NCI-H2107 treated with DMSO at 0.1 percent for 48 hours (cell line): ENCODE data around the gene LY6G5C.

Experiments used
- DNase-seq: peaks from one replicate; lab custom pipeline; 2025; ENCODE audit not compliant: unreplicated experiment; lab: John Stamatoyannopoulos, UW

Gene LY6G5C

GRCh38 chr6:31642798-31643570 lies 37.9 kb downstream of the LY6G5C start:
- no peak for DNase-seq

- DNase-seq, result no peak
Measured at GRCh38 chr6:31641370-31641769, 39.5 kb downstream of the LY6G5C start.

DNA sequence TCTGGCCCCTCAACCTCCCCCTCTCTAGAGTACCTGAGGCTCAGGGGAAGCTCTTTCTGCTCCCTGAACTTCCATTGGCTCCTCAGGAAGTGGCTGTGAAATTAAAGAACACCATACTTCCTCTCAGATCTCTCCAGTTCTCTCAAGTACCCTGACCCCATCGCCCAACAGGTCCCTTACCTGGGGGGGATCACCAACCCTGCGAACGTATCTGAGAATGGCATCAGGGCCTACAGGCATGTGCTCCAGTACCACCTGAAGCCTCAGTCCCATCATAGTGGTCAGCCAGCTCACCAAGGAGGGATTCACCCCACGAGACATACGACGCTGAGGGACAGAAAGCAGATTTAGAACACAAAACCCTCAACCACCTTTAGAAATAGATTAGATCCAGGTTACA lies 40.3 kb downstream of the LY6G5C start:
- no peak for DNase-seq

DNA sequence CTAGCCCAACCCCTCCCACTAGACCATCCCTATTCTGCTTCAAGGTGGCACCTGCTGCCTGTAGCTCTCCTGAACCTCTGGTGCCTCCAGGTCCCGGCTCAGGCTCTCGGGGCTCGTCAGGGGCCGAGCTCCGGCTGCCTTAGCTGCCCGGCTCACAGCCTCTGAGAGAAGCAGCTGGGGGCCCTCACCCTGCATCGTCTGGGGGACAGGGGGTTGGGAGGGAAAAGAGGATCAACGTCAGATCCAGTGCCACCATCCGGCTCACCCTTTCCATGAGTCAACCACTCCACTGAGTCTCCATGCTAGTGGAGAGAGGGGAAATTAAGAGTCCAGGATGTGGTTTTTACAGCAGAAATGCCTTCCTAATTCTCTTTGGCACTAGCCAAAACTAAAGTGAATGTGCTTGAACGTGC lies 41.4 kb downstream of the LY6G5C start:
- no peak for DNase-seq

GRCh38 chr6:31639043-31639442 lies 41.8 kb downstream of the LY6G5C start:
- DNase-seq, result no peak

GRCh38 chr6:31636698-31637596 lies 43.9 kb downstream of the LY6G5C start:
- no peak for DNase-seq

DNA sequence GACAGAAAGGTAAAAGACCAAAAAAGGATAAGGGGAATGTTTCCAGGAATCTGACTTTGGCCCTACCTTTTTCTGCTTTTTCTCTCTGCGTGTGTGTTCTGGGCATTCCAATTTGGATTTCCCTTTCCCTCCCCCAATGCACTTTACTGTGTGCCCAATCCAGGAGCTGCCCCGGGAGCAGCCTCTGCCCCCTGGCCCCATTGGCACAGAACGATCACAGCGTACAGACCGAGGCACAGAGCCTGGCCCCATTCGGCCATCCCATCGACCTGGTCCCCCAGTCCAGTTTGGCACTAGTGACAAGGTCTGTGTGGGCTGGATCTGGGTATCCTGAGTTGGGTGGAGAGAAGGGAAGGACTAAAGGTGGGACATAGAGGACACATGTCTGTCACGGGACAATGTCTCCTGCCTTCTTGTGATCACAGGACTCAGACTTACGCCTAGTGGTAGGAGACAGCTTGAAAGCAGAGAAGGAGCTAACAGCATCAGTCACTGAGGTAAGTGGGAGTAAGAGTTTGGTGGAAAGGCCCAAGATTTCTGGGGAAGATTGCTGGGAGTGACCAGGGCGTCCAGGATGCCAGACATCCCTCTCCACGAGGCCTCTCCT lies 45.8 kb downstream of the LY6G5C start:
- no peak for DNase-seq

DNA sequence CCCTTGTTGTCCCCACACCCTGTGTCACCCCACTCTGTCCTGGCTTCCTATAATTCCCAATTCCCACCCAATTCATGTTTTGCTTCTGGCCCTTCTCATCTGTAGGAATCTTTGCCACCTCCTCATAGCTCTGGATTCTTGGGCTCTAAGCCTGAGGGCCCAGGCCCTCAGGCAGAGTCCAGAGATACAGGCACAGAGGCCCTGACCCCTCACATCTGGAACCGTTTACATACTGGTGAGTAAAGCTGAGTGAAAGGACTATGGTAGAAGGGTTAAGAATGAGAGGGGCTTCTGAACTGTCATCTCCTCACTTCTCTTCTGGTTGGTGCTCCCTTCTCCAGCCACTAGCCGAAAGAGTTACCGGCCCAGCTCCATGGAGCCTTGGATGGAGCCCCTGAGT lies 46.7 kb downstream of the LY6G5C start:
- DNase-seq, result no peak

DNA sequence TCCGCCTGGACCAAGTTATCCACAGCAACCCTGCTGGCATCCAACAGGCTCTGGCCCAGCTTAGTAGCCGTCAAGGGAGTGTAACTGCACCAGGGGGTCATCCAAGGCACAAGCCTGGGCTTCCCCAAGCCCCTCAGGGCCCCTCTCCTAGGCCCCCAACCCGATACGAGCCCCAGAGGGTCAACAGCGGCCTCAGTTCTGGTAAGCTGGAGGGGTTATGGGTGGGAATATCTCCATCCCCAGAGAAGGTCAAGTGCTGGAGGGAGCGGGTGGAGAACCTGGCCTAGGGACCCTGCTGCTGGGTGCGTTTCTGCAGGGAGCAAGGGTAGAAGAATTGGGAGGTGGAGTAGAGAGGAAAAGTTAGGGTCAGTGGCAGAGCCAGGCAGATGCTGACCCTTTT lies 47.4 kb downstream of the LY6G5C start:
- no peak for DNase-seq

DNA sequence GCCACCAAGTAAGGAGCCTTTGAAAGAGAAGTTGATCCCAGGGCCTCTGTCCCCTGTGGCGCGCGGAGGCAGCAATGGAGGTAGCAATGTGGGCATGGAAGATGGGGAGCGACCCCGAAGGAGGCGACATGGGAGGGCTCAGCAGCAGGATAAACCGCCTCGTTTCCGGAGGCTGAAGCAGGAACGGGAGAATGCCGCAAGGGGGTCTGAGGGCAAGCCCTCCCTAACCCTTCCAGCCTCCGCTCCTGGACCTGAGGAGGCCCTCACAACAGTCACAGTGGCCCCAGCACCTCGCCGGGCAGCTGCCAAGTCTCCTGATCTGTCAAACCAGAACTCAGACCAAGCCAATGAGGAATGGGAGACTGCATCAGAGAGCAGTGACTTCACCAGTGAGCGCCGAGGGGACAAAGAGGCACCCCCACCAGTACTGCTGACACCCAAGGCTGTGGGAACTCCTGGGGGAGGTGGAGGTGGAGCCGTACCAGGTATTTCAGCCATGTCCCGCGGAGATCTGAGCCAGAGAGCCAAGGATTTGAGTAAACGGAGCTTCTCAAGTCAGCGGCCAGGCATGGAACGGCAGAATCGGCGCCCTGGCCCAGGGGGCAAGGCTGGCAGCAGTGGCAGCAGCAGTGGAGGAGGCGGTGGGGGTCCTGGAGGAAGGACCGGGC lies 48.5 kb downstream of the LY6G5C start:
- DNase-seq, result no peak

DNA sequence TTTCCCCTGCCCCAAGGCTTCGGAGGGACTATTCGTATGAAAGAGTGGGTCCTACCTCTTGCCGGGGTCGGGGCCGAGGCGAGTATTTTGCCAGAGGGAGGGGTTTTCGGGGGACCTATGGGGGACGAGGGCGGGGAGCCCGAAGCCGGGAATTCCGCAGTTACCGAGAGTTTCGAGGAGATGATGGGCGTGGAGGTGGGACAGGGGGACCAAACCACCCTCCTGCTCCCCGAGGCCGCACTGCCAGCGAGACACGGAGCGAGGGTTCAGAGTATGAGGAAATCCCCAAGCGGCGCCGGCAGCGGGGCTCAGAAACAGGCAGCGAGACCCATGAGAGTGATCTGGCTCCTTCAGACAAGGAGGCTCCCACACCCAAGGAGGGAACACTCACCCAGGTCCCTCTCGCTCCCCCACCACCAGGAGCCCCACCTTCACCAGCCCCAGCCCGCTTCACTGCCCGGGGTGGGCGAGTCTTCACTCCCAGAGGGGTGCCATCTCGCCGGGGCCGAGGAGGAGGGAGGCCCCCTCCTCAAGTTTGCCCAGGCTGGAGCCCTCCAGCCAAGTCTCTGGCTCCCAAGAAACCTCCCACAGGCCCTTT lies 49.1 kb downstream of the LY6G5C start:
- no peak for DNase-seq

- no peak for DNase-seq
Measured at GRCh38 chr6:31631209-31631608, 49.7 kb downstream of the LY6G5C start.

DNA sequence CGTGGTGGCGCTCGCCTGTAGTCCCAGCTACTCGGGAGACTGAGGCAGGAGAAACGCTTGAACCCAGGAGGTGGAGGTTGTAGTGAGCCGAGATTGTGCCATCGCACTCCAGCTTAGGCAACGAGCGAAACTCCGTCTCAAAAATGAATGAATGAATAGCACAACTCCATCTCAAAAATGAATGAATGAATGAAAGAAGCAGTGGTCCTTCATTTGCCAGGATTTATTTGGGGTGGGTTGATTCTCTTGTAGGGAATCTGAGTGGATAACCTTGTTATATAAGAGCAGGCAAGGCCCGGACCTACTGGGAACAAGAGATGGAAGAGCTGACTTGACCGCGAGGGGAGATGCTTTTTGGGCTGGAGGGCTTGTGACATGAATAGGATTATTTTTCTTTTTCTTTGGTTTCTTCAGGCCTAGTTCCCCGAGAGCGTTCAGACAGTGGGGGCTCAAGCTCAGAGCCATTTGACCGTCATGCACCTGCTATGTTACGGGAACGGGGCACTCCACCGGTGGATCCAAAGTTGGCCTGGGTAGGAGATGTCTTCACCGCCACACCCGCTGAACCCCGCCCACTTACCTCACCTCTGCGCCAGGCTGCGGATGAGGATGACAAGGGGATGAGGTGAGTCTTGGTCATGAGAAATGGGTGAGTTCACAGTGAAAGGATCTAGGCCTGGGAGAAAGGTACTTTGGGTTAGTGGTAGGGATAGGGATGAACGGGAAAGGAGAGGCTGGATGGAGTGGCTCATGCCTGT lies 50.5 kb downstream of the LY6G5C start:
- DNase-seq, result no peak

DNA sequence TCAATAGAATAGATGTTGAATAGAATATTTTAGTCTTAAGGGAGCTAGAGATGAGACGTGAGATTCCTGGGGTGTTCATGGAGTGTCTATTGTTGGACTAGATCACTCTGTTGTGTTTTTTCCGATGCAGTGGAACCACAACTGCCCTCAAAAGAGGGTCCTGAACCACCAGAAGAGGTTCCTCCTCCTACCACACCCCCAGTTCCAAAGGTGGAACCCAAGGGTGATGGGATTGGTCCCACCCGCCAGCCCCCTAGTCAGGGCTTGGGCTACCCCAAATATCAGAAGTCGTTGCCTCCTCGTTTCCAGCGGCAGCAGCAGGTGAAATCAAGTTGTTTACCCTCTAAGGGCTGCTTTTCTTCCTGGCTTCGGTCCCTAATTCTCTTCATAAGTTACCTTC lies 51.9 kb downstream of the LY6G5C start:
- no peak for DNase-seq

DNA sequence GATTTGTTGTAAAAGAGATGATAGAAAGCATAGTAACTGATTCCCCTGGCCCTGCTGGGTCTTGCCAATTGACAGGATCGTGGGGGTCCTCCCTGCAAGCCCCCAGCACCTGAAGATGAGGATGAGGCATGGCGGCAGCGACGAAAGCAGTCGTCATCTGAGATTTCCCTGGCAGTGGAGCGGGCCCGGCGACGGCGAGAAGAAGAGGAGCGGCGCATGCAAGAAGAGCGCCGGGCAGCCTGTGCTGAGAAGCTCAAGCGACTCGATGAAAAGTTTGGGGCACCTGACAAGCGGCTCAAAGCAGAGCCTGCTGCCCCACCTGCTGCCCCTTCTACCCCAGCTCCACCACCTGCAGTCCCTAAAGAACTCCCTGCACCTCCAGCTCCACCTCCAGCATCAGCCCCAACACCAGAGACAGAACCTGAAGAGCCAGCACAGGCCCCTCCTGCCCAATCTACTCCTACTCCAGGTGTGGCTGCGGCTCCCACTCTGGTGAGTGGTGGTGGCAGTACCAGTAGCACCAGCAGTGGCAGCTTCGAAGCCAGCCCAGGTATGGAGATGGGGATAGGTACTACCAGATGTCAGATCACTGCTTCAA lies 53.1 kb downstream of the LY6G5C start:
- DNase-seq, result no peak

- no peak for DNase-seq
Measured at GRCh38 chr6:31626952-31627351, 53.9 kb downstream of the LY6G5C start.
